HG03135 (cell line): ENCODE results near the gene PTGES3.
"Not testable (repeated sequence)": the region's sequence is repeated elsewhere in the genome, so short reads cannot be mapped to it uniquely, and the experiment has no call there.

Source experiments
- ATAC-seq: cut with Tn5 transposase; IDR thresholded peaks from one replicate; pipeline ENCODE4 v1.9.1; 2021; ENCODE audit warnings: mild to moderate bottlenecking, moderate library complexity; ENCODE audit not compliant: unreplicated experiment

Gene PTGES3, protein sequence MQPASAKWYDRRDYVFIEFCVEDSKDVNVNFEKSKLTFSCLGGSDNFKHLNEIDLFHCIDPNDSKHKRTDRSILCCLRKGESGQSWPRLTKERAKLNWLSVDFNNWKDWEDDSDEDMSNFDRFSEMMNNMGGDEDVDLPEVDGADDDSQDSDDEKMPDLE

DNA sequence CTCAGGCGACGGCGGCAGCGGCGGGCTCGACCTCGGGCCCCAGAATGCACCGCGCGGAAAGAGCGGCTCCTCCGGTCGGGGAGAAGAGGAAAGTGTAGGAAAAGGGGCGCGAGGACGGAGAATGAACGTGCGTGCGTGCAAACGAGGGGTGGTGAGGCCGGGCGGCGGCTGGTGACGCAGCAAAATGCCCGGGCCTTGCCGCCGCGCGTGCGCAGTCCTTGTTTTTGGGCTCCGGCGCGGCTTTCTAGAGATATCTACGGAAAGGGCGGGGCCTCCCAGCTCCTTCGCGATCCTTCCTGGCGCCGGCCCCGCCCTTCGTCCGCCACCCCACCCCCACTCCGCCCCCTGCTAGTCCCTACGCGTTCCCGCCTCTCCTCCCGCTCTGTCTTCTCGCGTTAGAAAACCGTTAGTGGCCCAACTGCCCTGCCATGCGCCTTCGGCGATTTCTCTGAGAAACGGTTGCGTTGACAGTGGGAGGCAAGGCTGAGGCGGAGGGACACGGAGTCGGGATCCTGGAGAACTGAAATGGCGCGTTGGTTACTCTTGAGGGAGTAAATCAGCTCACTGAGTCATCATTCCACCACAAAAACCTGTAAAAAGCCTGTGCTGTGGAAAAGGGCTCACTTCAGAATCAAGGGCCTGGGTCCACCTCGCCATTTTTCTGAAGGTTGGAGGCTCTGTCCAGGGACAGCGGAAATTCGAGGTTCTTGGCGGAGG is at the start of gene PTGES3:
TSS of gene PTGES3 (minus strand) at position 156 of the 717 bp plus-strand sequence. CDS start 285 bp downstream, outside the sequence.
- ATAC-seq = peak; percentile 60

DNA sequence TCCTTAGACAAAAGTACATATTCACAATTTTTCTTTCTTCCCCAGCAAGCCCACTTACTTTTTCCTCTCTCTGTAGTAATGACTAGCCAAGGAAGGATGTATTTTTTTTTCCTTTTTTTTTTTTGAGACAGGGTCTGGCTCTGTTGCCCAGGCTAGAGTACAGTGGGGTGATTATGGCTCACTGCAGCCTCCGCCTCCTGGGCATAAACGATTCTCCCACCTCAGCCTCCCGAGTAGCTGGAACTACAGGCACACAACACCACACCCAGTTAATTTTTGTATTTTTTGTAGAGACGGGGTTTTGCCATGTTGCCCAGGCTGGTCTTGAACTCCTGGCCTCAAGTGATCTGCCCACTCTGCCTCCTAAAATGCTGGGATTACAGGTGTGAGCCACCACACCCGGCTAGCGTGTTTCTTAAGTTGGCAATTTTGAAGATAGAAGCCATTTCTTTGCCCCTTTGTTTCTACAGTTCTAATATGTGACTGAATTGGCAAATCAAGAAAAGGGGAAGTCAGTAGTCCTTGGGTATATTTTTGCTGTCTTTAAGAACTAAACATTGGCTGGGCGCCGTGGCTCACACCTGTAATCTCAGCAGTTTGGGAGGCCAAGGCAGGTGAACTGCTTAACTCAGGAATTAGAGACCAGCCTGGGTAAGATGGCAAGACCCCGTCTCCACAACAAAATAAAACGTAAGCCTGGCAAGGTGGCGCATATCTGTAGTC is 40.2 kb upstream of the PTGES3 start:
- no peak for ATAC-seq

DNA sequence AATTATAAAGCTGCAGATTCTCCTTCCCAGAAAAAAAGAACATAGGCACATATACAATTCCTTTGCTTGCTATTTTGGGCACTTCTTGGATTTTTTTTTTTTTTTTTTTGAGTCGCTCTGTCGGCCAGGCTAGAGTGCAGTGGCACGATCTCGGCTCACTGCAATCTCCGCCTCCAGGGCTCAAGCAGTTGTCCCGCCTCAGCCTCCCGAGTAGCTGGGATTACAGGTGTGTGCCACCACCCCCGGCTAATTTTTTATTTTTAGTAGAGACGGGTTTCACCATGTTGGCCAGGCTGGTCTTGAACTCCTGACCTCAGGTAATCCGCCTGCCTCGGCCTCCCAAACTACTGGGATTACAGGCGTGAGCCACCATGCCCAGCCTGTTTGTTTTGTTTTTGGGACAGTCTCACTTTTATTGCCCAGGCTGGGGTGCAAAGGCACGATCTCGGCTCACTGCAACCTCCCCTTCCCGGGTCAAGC is 38.2 kb upstream of the PTGES3 start:
- not testable (repeated sequence) for ATAC-seq

DNA sequence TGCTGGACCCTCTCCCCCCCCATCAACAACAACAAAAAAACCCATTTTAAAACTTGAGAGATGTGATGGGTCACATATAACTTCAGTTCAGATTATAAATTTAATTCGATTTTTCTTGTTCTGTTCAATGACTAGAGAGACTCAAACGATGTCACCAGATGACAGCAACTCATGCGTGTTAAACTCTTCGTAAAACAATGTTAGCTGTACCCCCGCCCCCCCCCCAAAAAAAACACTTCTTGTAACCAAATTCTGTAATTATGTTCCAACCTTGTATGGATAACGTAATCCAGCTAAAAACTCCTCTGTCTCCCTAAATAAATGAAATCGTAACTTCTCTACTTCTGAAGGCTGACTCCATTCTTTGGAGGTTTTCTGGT is 37.6 kb upstream of the PTGES3 start:
- no peak for ATAC-seq

DNA sequence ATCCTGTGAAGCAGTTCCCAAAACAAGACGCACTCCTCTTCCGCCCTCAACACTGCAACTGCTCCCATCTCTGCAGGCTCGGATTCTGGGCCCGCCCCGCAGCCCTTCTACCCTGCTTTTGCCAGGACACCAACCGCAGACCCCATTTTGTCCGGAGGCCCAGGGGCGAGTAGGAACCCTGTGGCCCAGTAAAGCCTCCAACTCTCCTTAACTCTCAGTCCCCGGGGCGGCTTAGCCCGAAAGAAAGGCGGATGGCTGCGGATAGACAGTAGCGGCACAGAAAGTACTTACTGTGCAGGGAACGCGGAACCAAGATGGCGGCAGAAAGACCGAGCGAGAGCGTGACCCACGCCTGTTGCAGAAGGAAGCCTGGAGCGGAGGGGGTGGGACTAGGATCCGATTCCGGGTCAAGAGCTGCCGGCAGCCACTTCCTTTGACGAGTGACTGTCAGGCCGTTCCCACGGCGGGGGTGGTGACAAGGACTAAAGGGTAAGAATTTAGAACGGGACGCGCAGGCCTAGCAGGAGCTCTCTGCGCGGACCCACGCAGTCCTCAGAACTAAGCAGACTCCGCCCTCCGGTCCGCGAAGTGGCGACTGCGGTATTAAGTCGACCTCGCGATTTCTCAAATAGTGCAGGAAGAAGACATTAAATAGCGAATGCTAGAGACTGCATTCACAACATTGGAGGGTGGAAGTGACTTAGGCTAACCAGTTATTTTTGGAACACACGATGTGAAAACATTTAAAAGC is 37.1 kb upstream of the PTGES3 start, which contains the start of gene NACA:
TSS of gene NACA (minus strand) at position 328 of the 751 bp plus-strand sequence. CDS start 778 bp downstream, outside the sequence.
- ATAC-seq = peak; percentile 92

DNA sequence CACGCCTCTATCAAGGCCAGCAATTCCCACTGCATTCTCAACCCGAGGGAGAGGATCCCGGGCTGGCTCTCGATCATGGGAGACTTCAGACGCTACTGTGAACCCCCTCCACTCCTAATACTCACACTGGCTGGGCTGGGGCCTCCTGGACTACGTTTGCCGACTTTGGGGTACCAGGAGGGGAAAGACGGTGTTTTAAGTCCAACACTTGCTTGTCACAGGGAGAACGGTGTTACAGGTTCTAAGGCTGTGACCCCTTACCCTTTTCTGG is 36.6 kb upstream of the PTGES3 start:
- peak; percentile 2 for ATAC-seq

DNA sequence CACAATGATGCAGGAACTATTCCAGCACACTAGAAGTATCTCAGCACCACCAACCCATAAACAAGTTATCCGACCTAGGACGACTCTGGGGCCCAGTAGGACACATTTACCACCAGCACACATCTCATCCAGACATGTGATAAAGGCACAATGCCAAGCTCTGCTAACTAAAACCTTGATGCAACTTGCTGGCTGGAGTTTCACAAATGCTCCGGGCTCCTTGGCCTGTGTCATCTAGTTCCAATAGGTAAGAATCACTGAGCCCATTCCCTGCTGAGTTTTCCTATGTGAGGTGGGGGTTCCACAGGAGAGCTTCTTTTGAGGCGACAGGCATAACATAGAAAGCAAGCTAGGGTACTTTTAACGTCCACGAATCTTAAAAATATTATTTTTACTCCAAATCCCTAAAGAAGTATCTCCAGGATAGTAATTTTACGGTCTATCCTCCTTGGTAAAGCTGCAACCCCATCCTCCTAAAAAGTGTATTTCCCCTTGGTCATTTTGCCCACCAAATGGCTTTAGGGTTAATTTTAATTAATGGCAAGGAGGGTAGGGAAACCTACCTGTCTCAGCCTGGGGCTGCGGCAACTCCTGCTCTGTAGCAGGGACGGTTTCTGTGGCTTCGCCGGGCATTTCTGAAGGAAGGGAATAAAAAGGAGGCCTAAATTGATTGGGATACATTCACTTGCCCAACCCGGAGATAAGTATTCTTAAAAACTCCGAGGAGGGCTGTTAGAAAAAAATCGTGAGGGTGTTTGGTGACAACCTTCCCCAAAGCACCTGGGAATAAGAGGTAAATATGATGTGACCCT is 36.0 kb upstream of the PTGES3 start:
- no peak for ATAC-seq

DNA sequence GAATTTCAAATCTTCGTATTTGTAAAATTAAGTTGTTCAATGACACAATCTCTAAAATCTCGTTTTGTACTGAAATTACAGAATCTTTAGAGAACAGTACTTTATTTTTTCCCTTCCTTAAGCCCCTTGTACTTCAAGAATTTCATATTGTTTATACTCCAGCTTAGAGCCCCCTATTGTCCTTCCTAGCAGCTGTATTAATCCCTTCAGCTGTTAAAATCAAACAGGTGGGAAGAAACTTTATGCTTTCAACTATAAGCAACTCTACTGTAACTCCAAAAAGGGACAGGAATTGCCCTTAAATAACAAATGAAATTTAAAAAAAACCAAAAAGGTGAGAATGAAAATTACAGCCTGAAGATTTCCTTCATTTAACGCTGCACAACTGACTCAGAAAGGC is 35.3 kb upstream of the PTGES3 start:
- no peak for ATAC-seq

DNA sequence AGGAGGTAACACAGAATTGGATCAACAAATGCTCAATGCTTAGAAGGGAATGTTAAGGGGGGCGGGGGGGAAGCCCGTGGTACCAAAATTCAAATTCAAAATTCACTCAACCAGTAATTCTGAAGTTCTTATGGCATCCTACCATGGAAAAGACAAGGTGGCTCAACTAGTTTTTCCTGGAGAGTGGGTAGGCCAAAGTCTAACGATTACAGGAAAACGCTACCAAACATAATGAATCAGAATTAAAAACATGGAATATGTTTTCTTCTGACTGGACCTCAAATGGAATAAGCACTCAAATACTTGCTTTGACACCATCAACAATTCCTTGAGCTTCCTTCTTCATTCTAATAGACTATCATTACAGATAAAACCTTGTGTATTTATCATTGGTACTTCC is 34.7 kb upstream of the PTGES3 start:
- ATAC-seq = no peak

DNA sequence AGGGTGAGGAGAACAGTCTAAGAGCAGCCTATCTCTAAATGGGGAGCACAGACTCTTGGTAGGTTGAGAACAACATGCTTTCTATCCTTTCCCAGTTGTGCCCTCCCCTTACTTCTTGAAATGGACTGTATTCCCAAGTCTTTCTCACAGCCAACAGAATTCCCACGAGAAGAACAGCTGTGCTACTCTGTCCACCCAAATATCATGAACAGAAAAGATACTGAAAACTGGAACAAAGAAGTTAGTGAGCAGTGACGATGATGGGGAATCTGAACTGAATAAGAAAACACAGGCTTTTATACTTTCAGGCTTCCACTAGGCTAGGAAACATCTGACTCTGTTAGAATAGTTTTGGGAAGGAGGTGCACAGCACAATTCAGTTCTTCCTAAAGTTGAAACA is 33.6 kb upstream of the PTGES3 start:
- ATAC-seq = no peak

DNA sequence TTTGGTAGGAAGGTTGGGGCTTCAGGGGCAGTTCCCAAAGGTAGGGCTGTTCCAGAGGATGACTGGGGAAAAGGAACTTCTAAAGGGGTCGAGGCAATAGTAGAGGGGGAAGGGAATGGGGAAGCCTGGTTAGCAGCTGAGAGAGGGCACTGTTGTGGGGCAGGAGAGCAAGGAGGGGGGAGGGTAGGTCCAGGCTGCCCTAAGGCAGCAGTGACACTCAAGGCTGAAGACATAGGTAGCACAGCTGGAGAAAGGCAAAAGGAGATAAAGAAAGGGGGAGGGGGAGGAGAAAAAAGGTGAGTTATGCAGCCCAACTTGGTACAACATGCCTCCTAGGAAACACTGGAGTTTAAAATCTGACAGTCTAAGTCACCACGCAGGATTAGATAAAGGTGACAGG is 33.1 kb upstream of the PTGES3 start:
- no peak for ATAC-seq

DNA sequence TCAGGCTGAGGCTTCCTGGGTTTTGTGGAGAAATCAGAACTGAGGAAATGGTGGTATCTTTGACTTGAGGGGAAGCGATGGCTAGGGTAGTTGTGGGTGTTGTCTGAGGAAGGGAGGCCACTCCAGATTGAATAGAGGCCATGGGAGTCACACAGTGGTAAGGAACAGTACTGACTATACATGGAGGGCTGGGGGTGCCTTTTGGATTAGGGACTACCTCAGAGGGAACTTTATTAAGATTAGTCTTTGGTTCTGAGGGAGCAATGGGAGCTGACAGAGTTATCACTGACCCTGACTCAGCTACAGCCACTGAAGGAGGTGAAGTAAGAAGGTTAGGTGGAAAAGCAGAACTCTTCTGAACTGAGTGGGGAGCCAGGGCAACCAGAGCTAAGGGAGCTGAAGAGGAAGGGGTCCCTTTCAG is 32.7 kb upstream of the PTGES3 start:
- ATAC-seq = no peak

DNA sequence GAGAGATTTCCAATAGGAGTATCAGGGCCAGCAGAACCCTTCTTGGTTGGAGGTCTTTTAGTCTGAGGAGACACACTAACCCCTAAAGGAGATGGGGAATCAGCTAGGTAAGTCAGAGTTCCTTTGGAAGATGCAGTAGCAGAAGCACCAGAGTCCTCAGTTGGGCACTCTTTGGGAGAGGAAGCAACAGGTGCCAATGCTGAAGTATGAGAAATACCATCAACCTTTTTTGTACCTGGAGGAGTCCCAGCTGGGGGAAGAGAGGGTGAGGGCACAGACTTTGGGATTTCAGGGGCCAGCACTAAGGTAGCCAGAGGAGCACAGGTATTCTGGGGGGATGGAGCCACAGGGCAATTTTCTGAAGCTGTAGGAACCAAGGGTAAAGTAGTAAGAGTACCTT is 31.0 kb upstream of the PTGES3 start:
- ATAC-seq = no peak

DNA sequence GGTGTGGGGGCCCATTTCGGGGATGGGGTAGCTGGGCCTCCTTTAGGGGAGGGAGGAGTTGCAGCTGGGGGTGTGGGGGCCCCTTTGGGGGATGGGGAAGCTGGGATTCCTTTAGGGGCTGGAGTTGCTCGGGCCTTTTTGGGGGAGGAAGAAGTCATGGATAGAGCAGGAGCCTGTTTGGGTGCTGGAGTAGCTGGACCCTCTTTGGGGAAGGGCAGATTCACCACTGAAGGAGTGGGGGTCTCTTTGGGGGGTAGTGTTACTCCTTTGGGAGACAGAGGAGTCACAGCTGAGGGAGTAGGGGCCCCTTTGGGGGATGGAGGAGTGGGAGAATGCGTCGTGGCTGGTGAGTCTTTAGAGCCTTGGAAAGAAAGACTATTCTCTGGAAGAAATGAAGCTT is 30.6 kb upstream of the PTGES3 start:
- ATAC-seq = no peak

DNA sequence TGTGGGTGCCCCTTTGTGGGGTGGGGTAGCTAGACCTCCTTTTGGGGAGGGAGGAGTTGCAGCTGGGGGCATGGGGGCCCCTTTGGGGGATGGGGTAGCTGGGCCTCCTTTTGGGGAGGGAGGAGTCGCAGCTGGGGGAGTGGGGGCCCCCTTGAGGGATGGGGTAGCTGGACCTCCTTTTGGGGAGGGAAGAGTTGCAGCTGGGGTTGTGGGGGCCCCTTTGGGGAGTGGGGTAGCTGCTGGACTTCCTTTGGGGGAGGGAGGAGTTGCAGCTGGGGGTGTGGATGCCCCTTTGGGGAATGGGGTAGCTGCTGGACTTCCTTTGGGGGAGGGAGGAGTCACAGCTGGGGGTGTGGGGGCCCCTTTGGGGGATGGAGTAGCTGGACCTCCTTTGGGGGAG is 30.1 kb upstream of the PTGES3 start:
- no peak for ATAC-seq

DNA sequence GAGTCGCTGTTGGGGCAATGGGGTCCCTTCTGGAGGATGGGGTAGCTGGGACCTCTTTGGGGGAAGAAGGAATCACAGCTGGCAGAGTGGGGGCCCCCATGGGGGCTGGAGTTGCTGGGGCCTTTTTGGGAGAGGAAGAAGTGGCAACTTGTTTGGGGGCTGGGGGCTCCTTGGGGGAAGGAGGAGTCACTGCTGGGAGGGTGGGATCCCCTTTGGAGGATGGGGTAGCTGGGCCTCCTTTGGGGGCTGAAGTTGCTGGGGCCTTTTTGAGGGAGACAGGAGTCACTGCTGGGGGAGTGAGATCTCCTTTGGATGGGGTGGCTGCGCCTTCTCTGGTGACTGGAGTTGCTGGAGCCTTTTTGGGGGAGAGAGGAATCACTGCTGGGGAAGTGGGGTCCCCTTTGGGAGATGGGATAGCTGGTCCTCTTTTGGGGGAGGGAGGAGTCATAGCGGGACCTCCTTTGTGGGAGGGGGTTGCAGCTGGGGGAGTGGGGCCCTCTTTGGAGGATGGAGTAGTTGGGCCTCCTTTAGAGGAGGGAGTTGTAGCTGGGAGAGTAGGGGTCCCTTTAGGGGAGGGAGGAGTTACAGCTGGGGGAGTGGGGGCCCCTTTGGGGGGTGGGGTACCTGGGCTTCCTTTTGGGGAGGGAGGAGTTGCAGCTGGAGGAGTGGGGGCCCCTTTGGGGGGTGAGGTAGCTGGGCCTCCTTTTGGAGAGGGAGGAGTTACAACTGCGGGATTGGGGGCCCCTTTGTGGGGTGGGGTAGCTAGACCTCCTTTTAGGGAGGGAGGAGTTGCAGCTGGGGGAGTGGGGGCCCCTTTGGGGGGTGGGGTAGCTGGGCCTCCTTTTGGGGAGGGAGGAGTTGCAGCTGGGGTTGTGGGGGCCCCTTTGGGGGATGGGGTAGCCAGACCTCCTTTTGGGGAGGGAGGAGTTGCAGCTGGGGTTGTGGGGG is 29.1 kb upstream of the PTGES3 start:
- no peak for ATAC-seq

DNA sequence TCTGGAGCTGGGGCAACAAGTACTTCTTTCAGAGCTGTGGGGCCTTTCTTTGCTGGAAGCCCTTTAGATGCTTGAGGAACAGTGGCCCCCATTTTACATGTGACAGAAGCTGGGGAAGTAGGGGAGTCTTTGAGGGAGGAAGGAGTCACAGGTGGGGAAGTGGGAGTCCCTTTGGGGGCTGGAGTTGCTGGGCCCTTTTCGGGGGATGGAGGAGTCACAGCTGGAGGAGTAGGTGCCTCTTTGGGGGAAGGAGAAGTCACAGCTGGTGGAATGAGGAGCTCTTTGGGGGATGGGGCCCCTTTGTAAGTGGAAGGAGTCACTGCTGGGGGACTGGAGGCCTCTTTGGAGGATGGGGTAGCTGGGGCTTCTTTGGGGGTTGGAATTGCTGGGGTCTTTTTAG is 28.4 kb upstream of the PTGES3 start:
- no peak for ATAC-seq

DNA sequence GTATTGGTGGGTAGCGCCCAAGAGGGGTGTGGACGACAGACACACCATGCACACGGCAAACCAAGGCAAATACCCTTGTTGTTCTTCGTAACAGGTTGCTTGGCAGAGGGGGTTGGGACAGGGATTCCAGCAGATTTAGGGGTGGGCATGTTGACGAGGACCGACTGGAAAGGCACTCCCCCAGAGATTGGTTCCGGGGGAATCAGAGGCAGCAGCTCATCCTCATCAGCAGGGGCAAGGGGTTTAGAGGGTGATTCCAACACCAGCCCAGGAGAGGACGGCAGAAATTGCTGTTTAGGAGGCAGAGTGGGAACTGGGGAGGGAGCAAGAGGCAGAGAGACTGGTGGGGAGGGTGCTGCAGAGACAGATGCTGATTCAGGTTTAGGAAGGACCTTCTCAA is 27.7 kb upstream of the PTGES3 start:
- ATAC-seq = no peak

DNA sequence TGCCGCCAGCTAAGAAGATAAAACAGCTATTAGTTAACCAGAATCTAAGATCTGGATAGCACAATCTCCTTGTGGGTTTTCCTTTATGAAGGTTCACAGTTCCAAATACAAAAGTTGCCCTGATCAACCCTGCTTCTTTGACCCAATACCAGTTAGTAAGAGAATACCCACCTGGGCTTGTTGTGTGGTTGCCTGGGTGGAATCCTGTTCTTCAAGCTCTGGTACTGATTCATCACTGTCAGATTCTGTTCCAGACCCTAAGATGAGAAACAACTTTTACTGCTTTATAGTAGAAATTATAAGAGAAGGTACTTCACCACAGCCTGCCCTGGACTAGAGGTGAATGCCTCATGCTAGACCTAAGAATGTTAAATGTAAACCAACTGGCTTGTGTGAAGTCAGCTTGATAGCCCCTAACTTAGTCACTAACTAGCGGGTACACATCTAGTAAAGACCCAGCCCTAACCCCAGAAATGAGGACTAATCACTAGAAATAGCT is 26.4 kb upstream of the PTGES3 start:
- ATAC-seq = no peak
